ENCODE measurements around the gene NKD1. TPM values are rescaled to one million over a fixed set of nuclear protein-coding genes. Genes with fewer than 3 reads are reported as not detected.

Gene NKD1
- total RNA-seq, result 10 to 100 TPM in 5 of 6 donors, 1 to 10 TPM in 1; 9.9 to 59.7 (median 21.4) TPM

- peak within 1 kb of the TSS; percentile 65 to 85 (median 80) for H3K27ac ChIP-seq
- TF ChIP-seq POLR2AphosphoS5 (IDR thresholded peaks at IDR 0.05), result peak in 1 of 2 donors; percentile 46
- TF ChIP-seq POLR2A (IDR thresholded peaks at IDR 0.05), result peak in 2 of 4 donors; percentile 37 to 64
- no peak for TF ChIP-seq EP300 (IDR thresholded peaks at IDR 0.05)
- TF ChIP-seq, protein P1, sequence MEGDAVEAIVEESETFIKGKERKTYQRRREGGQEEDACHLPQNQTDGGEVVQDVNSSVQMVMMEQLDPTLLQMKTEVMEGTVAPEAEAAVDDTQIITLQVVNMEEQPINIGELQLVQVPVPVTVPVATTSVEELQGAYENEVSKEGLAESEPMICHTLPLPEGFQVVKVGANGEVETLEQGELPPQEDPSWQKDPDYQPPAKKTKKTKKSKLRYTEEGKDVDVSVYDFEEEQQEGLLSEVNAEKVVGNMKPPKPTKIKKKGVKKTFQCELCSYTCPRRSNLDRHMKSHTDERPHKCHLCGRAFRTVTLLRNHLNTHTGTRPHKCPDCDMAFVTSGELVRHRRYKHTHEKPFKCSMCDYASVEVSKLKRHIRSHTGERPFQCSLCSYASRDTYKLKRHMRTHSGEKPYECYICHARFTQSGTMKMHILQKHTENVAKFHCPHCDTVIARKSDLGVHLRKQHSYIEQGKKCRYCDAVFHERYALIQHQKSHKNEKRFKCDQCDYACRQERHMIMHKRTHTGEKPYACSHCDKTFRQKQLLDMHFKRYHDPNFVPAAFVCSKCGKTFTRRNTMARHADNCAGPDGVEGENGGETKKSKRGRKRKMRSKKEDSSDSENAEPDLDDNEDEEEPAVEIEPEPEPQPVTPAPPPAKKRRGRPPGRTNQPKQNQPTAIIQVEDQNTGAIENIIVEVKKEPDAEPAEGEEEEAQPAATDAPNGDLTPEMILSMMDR (IDR thresholded peaks at IDR 0.05), result peak in 1 of 6 experiments; percentile 3
- DNase-seq, result peak; percentile 71 to 95
Observed at GRCh38 chr16:50548125-50548908, at the start of gene NKD1. Gene NKD1 (plus strand): TSS chr16:50548396. CDS start chr16:50548554, 158 bp downstream.

DNA sequence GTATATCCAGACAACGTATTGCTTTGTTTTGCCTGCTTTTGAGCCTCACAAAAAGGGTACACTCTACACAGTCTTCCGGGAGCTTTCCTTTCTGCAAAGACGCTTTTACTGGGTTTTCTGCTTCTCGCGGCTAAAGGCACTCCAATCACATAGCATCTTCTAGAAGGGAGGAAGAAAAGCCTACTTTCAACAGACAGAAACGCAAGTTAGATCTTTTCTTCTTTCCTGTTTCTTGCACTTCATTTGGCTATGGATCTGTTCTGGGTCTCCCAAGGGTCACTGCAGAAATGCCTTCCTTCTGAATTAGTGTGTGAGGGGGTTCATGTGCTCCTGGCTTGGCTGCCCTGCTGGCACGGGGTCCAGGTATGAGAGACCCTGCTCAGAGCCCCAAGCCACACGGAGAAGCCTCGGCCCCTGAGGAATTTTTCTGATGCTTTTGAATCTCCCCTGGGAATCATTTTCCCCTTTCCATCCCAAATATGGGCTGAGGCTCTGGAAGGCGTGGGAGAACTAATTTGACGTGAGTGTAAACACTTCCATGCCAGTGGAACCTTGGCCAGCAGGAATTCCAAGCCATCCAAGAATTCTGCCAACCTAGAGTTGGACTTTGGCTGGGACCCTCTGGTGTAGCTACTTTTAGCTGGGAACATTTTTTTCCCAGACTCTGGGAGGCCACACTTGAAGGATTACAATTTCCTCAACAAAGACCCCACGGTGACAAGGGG, 49.6 kb upstream of the NKD1 start:
- no peak for ATAC-seq (ENCODE audit: low FRiP score in 2 of 2)
- no peaks in the 10 kb centered on the region for H3K36me3 ChIP-seq
- peak overlapping the region in 1 of 4 donors; percentile 2 for H3K27ac ChIP-seq
- H3K4me3 ChIP-seq, result no peak overlapping the region
- TF ChIP-seq, protein P1 (IDR thresholded peaks at IDR 0.05), result no peak
- TF ChIP-seq EP300 (IDR thresholded peaks at IDR 0.05) (no peak), POLR2AphosphoS5 (IDR thresholded peaks at IDR 0.05) (no peak), POLR2A (IDR thresholded peaks at IDR 0.05) (no peak)
- DNase-seq, result no peak
- H3K27me3 ChIP-seq, result no peaks in the 10 kb centered on the region
- no peaks in the 10 kb centered on the region for H3K9me3 ChIP-seq
- H3K4me1 ChIP-seq, result no peaks in the 10 kb centered on the region
- WGBS, 2 donors, result 54 to 65% methylated on average over 12 of the region's 12 CpGs

More at GRCh38 chr16:50548125-50548908, at the start of gene NKD1:
- no peaks in the 10 kb centered on the region for H3K36me3 ChIP-seq
- ATAC-seq (ENCODE audit: low FRiP score in 2 of 2), result peak; percentile 47 to 93
- H3K4me3 ChIP-seq, result peak within 1 kb of the TSS; percentile 69 to 94 (median 82)
- H3K4me1 ChIP-seq, result peaks cover 8 to 21% (median 16%) of the 10 kb centered on the region in 4 donors
- H3K27me3 ChIP-seq, result peaks cover 0 to 18% (median 0%) of the 10 kb centered on the region in 4 donors
- no peaks in the 10 kb centered on the region for H3K9me3 ChIP-seq
- WGBS, 2 donors, result 0 to 1% methylated on average over 3 to 77 of the region's 113 CpGs

DNA sequence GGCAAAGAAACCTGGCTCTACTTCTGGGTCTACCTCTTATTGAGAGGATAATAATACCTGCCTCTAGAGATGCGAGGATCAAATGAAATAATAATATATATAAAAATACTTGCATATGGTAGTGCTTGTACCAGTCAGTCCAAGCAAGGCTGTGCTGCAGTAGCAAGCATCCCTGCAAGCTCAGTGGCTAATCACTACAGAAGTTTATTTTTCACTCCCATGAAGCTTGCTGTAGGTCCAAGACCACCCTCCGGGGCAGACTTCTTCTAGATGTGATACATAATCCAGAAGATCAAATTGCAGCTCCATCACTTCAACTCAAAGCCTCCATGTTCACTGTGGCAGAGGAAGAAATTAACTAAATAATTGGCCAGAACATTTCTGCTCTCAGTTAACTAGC, 48.9 kb upstream of the NKD1 start:
- WGBS, 2 donors, result 48 to 84% methylated on average over 1 to 2 of the region's 2 CpGs
- ATAC-seq (ENCODE audit: low FRiP score in 2 of 2) (no peak), DNase-seq (no peak)
- no peak overlapping the region for H3K27ac ChIP-seq
- no peak overlapping the region for H3K4me3 ChIP-seq
- H3K4me1 ChIP-seq, result no peaks in the 10 kb centered on the region
- H3K9me3 ChIP-seq, result no peaks in the 10 kb centered on the region
- no peak for TF ChIP-seq POLR2AphosphoS5 (IDR thresholded peaks at IDR 0.05)
- TF ChIP-seq, protein P1 (IDR thresholded peaks at IDR 0.05), result no peak
- TF ChIP-seq POLR2A (IDR thresholded peaks at IDR 0.05), result no peak
- no peak for TF ChIP-seq EP300 (IDR thresholded peaks at IDR 0.05)
- H3K27me3 ChIP-seq, result no peaks in the 10 kb centered on the region
- no peaks in the 10 kb centered on the region for H3K36me3 ChIP-seq

- ATAC-seq (ENCODE audit: low FRiP score in 2 of 2), result no peak
- TF ChIP-seq POLR2AphosphoS5 (IDR thresholded peaks at IDR 0.05), result no peak
- no peak for TF ChIP-seq EP300 (IDR thresholded peaks at IDR 0.05)
- TF ChIP-seq, protein P1 (IDR thresholded peaks at IDR 0.05), result no peak
- TF ChIP-seq POLR2A (IDR thresholded peaks at IDR 0.05), result no peak
- 82 to 91% methylated on average over 7 of the region's 7 CpGs for WGBS, 2 donors
Observed at GRCh38 chr16:50500171-50500874, 47.9 kb upstream of the NKD1 start.

More at GRCh38 chr16:50500171-50500874, 47.9 kb upstream of the NKD1 start:
- no peaks in the 10 kb centered on the region for H3K36me3 ChIP-seq
- H3K4me3 ChIP-seq, result no peak overlapping the region
- no peak overlapping the region for H3K27ac ChIP-seq
- no peaks in the 10 kb centered on the region for H3K9me3 ChIP-seq
- H3K27me3 ChIP-seq, result no peaks in the 10 kb centered on the region
- no peaks in the 10 kb centered on the region for H3K4me1 ChIP-seq
- no peak for DNase-seq
